Measurements from ENCODE around the gene TBC1D2.

DNA sequence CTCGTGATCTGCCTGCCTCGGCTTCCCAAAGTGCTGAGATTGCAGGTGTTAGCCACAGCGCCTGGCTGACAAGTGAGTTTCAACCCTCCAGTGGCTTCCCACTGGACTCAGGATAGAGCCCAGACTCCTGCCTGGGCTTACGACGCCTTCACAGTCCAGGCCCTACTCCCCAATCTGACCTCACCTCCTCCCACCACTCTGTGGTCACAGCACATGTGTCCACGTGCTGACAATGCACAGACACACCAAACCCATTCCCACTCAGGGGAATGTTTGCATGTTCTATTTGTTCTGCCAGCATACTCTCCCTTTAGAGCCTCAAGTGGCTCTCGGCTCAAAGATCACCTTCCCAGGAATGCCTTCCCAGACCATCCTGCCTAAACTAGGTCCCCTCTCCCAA, 105.3 kb downstream of the TBC1D2 start:
- TF ChIP-seq POLR2AphosphoS5 (IDR thresholded peaks at IDR 0.05; ENCODE audit: low read depth) = no peak
- TF ChIP-seq, protein P1, sequence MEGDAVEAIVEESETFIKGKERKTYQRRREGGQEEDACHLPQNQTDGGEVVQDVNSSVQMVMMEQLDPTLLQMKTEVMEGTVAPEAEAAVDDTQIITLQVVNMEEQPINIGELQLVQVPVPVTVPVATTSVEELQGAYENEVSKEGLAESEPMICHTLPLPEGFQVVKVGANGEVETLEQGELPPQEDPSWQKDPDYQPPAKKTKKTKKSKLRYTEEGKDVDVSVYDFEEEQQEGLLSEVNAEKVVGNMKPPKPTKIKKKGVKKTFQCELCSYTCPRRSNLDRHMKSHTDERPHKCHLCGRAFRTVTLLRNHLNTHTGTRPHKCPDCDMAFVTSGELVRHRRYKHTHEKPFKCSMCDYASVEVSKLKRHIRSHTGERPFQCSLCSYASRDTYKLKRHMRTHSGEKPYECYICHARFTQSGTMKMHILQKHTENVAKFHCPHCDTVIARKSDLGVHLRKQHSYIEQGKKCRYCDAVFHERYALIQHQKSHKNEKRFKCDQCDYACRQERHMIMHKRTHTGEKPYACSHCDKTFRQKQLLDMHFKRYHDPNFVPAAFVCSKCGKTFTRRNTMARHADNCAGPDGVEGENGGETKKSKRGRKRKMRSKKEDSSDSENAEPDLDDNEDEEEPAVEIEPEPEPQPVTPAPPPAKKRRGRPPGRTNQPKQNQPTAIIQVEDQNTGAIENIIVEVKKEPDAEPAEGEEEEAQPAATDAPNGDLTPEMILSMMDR (conservative IDR thresholded peaks at IDR 0.05; ENCODE audit: low read depth in 2 of 2) = no peak
- TF ChIP-seq, protein P2, sequence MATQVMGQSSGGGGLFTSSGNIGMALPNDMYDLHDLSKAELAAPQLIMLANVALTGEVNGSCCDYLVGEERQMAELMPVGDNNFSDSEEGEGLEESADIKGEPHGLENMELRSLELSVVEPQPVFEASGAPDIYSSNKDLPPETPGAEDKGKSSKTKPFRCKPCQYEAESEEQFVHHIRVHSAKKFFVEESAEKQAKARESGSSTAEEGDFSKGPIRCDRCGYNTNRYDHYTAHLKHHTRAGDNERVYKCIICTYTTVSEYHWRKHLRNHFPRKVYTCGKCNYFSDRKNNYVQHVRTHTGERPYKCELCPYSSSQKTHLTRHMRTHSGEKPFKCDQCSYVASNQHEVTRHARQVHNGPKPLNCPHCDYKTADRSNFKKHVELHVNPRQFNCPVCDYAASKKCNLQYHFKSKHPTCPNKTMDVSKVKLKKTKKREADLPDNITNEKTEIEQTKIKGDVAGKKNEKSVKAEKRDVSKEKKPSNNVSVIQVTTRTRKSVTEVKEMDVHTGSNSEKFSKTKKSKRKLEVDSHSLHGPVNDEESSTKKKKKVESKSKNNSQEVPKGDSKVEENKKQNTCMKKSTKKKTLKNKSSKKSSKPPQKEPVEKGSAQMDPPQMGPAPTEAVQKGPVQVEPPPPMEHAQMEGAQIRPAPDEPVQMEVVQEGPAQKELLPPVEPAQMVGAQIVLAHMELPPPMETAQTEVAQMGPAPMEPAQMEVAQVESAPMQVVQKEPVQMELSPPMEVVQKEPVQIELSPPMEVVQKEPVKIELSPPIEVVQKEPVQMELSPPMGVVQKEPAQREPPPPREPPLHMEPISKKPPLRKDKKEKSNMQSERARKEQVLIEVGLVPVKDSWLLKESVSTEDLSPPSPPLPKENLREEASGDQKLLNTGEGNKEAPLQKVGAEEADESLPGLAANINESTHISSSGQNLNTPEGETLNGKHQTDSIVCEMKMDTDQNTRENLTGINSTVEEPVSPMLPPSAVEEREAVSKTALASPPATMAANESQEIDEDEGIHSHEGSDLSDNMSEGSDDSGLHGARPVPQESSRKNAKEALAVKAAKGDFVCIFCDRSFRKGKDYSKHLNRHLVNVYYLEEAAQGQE (IDR thresholded peaks at IDR 0.05; ENCODE audit: unreplicated experiment) = no peak
- TF ChIP-seq, protein P3, sequence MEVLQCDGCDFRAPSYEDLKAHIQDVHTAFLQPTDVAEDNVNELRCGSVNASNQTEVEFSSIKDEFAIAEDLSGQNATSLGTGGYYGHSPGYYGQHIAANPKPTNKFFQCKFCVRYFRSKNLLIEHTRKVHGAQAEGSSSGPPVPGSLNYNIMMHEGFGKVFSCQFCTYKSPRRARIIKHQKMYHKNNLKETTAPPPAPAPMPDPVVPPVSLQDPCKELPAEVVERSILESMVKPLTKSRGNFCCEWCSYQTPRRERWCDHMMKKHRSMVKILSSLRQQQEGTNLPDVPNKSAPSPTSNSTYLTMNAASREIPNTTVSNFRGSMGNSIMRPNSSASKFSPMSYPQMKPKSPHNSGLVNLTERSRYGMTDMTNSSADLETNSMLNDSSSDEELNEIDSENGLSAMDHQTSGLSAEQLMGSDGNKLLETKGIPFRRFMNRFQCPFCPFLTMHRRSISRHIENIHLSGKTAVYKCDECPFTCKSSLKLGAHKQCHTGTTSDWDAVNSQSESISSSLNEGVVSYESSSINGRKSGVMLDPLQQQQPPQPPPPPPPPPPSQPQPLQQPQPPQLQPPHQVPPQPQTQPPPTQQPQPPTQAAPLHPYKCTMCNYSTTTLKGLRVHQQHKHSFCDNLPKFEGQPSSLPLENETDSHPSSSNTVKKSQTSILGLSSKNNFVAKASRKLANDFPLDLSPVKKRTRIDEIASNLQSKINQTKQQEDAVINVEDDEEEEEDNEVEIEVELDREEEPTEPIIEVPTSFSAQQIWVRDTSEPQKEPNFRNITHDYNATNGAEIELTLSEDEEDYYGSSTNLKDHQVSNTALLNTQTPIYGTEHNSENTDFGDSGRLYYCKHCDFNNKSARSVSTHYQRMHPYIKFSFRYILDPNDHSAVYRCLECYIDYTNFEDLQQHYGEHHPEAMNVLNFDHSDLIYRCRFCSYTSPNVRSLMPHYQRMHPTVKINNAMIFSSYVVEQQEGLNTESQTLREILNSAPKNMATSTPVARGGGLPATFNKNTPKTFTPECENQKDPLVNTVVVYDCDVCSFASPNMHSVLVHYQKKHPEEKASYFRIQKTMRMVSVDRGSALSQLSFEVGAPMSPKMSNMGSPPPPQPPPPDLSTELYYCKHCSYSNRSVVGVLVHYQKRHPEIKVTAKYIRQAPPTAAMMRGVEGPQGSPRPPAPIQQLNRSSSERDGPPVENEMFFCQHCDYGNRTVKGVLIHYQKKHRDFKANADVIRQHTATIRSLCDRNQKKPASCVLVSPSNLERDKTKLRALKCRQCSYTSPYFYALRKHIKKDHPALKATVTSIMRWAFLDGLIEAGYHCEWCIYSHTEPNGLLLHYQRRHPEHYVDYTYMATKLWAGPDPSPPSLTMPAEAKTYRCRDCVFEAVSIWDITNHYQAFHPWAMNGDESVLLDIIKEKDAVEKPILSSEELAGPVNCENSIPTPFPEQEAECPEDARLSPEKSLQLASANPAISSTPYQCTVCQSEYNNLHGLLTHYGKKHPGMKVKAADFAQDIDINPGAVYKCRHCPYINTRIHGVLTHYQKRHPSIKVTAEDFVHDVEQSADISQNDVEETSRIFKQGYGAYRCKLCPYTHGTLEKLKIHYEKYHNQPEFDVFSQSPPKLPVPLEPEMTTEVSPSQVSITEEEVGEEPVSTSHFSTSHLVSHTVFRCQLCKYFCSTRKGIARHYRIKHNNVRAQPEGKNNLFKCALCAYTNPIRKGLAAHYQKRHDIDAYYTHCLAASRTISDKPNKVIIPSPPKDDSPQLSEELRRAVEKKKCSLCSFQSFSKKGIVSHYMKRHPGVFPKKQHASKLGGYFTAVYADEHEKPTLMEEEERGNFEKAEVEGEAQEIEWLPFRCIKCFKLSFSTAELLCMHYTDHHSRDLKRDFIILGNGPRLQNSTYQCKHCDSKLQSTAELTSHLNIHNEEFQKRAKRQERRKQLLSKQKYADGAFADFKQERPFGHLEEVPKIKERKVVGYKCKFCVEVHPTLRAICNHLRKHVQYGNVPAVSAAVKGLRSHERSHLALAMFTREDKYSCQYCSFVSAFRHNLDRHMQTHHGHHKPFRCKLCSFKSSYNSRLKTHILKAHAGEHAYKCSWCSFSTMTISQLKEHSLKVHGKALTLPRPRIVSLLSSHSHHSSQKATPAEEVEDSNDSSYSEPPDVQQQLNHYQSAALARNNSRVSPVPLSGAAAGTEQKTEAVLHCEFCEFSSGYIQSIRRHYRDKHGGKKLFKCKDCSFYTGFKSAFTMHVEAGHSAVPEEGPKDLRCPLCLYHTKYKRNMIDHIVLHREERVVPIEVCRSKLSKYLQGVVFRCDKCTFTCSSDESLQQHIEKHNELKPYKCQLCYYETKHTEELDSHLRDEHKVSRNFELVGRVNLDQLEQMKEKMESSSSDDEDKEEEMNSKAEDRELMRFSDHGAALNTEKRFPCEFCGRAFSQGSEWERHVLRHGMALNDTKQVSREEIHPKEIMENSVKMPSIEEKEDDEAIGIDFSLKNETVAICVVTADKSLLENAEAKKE (CRISPR knock-in tag; IDR thresholded peaks at IDR 0.05) = no peak
- no peak for TF ChIP-seq EZH2 (IDR thresholded peaks at IDR 0.05; ENCODE audit: low read depth, unreplicated experiment)
- TF ChIP-seq EZH2phosphoT487 (IDR thresholded peaks at IDR 0.05; ENCODE audit: unreplicated experiment) = no peak
- no peak for TF ChIP-seq ZNF114 (CRISPR knock-in tag; IDR thresholded peaks at IDR 0.05)
- TF ChIP-seq CREB1 (CRISPR knock-in tag; IDR thresholded peaks at IDR 0.05; ENCODE audit: low read depth) = no peak
- TF ChIP-seq, protein P4, sequence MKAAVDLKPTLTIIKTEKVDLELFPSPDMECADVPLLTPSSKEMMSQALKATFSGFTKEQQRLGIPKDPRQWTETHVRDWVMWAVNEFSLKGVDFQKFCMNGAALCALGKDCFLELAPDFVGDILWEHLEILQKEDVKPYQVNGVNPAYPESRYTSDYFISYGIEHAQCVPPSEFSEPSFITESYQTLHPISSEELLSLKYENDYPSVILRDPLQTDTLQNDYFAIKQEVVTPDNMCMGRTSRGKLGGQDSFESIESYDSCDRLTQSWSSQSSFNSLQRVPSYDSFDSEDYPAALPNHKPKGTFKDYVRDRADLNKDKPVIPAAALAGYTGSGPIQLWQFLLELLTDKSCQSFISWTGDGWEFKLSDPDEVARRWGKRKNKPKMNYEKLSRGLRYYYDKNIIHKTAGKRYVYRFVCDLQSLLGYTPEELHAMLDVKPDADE (IDR thresholded peaks at IDR 0.05) = no peak
